AG09309 (cell line): ENCODE data around the gene USP4.

Experiments
- DNase-seq: peaks from one replicate; pipeline ENCODE4 v3.0.0-alpha.2; 2010; ENCODE audit warnings: low read depth
- H3K4me3 ChIP-seq: 2 replicates; pipeline ENCODE4 v1.5.1; 2011; ENCODE audit warnings: mild to moderate bottlenecking, low read depth, low read length, moderate library complexity; ENCODE audit not compliant: control insufficient read depth
- TF ChIP-seq, protein P1 (sequence below): IDR thresholded peaks from 2 replicates; pipeline ENCODE4 v1.5.1; 2011; ENCODE audit warnings: mild to moderate bottlenecking, low read depth, low read length, inconsistent platforms; ENCODE audit not compliant: insufficient read depth, control insufficient read depth; ENCODE audit errors: missing control alignments

Gene USP4

DNA sequence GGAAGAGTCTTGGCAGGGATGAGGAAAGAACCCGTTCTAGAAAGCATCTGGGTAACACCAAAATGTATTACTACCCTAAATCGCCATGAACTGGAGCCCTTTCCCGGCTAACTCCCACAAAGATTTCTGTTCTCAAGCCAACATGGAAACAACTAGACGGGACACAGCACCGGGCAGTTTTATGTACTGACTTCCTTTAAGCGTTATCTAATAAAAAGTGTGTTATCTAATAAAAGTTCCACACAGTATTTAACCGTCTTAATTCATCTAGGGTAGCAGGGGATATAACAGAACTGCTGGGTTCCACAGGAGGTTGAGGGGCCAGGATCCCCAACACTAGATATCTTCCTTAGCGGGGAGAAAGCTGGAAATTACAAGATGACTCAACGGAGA lies 62.5 kb downstream of the USP4 start:
- H3K4me3 ChIP-seq, result peak overlapping the region; percentile 54

DNA sequence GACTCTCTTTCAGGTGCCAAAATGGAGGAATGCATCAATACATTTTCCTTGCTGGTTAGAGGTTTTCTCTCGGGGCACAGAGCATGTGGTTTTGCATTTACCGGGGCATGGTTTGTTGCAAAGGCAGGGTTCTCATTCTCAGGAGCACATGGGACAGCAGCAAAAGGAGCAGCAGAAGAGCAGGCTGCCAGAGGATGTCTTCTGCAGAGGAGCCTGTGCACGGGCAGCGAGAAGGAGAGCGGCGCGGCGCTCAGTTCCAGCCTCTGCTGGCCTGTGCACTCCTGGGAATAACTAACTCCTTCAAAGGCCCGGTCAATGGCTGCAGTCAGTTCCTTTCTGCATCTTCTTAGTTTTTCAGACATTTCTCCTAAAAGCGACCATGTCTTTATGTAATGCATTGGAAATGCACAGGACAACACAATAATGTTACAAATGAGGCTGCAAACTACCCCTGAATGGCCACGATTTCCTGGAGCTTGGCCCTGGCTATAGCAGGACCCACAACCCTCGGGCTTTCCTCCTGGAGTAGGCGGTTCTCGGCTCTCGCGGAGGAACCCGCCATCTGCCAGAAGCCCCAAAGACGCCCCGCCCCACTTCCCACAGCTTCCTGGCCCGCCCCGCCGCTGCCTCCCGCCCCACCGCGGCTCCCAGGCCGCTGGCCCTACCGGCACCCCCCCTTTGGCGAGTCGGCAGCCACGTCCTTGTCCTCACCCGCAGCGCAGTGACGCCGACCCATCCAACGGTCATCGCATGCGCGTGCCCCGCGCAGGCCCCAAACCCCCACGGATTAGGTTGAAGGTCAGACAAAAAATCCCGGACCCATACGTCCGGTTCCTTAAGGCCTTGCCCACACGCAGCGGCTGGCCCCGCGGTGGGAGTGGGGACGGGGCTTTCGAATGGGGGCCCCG lies 63.1 kb downstream of the USP4 start, which contains the start of gene C3orf62:
Gene C3orf62 (minus strand): TSS at position 758 of the 908 bp plus-strand sequence. CDS start 360 bp downstream, at position 398.
- TF ChIP-seq, protein P1, sequence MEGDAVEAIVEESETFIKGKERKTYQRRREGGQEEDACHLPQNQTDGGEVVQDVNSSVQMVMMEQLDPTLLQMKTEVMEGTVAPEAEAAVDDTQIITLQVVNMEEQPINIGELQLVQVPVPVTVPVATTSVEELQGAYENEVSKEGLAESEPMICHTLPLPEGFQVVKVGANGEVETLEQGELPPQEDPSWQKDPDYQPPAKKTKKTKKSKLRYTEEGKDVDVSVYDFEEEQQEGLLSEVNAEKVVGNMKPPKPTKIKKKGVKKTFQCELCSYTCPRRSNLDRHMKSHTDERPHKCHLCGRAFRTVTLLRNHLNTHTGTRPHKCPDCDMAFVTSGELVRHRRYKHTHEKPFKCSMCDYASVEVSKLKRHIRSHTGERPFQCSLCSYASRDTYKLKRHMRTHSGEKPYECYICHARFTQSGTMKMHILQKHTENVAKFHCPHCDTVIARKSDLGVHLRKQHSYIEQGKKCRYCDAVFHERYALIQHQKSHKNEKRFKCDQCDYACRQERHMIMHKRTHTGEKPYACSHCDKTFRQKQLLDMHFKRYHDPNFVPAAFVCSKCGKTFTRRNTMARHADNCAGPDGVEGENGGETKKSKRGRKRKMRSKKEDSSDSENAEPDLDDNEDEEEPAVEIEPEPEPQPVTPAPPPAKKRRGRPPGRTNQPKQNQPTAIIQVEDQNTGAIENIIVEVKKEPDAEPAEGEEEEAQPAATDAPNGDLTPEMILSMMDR, result no peak
- DNase-seq, result peak; percentile 38
- peak within 1 kb of the TSS; percentile 54 for H3K4me3 ChIP-seq

More for the DNA sequence above, 62.5 kb downstream of the USP4 start:
- TF ChIP-seq, protein P1, result no peak
- DNase-seq, result no peak

DNA sequence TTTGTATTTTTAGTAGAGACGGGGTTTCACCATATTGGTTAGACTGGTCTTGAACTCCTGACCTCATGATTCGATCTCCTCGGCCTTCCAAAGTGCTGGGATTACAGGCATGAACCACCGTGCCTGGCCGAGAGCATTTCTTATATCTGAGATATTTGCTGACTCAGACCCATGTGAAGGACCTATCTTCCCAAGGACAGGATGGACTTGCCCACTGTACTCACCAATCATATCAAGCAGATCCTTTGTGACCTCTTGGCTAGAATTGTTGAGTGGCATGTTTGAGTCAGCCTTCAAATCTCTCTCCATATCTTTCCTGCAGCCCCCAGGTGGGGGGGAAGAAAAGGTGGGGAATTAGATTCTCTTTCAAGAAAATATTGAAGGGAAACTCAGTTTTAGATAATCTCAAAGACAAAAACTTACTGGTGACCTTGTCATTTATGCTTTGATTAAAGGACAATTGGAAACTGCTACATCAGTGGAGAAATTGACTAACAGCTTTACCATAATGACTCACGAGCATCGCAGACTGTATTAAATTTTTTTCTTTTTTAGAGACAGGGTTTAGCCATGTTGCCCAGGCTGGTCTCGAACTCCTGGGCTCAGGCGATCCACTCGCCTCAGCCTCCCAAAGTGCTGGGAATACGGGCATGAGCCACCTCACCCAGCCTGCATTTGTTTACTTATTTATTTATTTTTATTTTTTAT lies 65.9 kb downstream of the USP4 start:
- no peak for DNase-seq
- TF ChIP-seq, protein P1, result no peak
- H3K4me3 ChIP-seq, result no peak overlapping the region

DNA sequence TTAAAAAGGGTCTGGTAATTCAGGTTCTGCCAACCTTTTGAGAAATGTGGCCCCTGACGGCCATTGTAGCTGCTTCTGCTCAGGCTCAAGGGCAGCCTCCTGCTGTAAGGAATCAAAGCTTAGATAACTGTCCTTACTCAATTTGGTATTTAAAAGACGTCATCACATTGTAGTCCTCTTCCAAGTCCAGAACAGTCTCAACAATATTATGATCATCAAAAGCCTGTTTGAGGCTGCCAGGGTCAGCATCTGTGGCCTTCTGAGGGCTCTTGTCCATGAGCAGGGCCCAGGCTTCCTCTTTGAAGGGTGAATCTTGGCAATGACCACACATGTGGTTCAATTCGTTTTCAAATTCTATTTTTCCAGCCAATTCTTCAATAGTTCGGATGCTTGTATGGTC lies 68.8 kb downstream of the USP4 start:
- TF ChIP-seq, protein P1, result no peak
- no peak for DNase-seq
- H3K4me3 ChIP-seq, result no peak overlapping the region

DNA sequence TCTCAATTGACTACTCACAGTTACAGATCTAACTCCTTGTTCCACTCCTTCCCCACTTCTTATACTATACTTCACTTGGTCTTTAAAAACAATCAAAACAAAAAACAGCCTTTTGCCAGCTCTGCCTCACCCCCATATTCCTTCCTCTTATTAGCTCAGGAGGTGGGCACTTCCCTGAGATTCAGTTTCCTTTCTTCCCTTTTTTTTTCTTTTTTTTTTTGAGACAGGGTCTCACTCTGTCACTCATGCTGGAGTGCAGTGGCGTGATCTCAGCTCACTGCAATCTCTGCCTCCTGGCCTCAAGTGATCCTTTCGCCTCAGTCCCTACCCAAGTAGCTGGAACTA lies 69.7 kb downstream of the USP4 start:
- no peak overlapping the region for H3K4me3 ChIP-seq
- DNase-seq, result no peak
- TF ChIP-seq, protein P1, result no peak

DNA sequence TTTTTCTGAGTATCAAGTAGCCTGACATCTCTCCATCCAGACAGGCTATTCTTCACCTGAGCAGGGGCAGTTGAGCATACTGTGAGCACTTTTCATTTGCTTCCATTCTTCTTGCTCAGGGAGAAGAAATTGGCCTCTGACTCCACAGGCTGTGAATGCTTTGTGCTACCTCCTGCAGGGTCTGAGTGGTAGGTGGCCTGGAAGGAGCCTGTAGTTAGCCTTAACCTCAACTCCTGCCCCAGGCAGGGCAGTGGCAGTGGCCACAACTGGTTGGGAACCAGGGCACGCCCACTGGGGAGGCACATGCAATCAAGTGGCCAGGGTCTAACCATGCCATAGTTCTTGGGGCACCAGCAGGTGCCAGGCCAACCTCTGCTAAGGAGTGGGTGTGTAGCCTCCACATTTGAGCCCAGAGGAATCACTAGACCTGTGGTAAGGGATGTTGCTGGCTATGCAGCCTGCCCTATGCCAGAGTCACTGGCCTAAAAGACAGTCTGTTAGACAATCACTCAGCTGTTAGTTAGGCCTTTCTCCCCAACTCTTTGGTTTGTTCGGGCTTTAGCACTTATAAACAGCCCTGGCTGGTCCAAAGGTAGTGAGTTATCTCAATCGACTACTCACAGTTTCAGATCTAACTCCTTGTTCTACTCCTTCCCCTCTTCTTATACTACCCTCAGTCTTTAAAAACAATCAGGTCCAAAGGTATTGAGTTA lies 70.3 kb downstream of the USP4 start:
- H3K4me3 ChIP-seq, result no peak overlapping the region
- DNase-seq, result no peak
- TF ChIP-seq, protein P1, result no peak
